GM21381 (cell line): Measurements from ENCODE around the gene ZNF483.
"Not testable (repeated sequence)": the region's sequence is repeated elsewhere in the genome, so short reads cannot be mapped to it uniquely, and the experiment has no call there.

Experiments used
- ATAC-seq: cut with Tn5 transposase; IDR thresholded peaks from one replicate; pipeline ENCODE4 v1.9.1; 2021; ENCODE audit warnings: mild to moderate bottlenecking, moderate library complexity; ENCODE audit not compliant: unreplicated experiment

Gene ZNF483

DNA sequence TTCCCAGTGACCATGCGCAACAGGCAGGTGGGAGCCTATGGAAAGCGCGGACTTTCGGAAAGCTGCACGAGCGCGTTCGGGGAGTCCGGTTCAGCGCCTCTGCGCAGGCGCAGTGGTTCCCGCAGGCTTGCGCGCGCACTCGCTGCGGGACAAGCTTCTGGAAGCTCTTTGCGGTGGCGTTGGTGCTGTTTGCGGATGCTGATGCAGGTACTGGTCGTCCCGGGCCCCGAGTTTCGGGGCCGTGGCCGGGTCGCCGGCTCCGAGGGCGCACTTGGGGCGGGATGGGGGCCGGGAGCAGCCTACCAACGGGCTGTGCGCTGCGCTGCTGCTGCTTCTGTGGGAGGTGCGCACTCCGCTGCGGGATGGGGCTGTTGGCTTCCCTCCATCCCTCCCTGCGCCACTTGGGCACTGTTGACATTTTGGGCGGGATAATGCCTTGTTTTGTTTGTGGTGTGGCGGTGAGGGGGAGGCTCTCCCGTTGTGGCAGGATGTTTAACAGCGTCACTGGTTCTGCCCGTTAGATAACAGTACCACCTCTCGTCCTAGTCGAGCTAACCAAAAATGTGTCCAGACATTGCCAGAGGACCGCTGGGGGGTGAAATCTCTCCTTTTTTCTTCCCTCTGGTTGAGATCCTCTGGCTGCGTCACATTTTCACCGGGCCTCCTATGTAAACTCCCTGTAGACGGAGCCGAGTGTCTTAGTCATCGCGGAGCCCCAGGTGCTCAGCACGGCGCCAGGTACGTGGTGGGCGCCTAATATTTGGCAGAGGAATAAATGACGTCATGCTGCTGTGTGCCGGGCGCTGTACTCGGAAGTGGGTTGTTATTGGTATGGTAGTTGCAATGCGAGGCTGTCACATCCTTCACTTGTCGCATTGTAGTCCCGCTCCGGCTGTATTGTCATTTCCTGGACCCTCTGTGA, at the start of gene ZNF483:
ZNF483 (plus strand) TSS at position 124 of the 922 bp plus-strand sequence. CDS start 2,217 bp downstream, outside the sequence.
- no peak for ATAC-seq

- no peak for ATAC-seq
These were observed 49.8 kb upstream of the ZNF483 start for GRCh38 chr9:111475195-111475594.

GRCh38 chr9:111477677-111478076, 47.3 kb upstream of the ZNF483 start:
- no peak for ATAC-seq

GRCh38 chr9:111481885-111482636, 42.9 kb upstream of the ZNF483 start:
- no peak for ATAC-seq

- ATAC-seq, result peak; percentile 56
These were observed 42.1 kb upstream of the ZNF483 start for GRCh38 chr9:111482694-111483438.

- ATAC-seq, result peak; percentile 36
These were observed 41.5 kb upstream of the ZNF483 start for GRCh38 chr9:111483439-111483857.

- peak; percentile 49 for ATAC-seq
These were observed 41.0 kb upstream of the ZNF483 start, which contains the start of gene ECPAS for GRCh38 chr9:111483858-111484571. Gene ECPAS, minus strand, starts transcription at chr9:111484383. Its CDS starts 11,465 bp downstream, at chr9:111472918.

DNA sequence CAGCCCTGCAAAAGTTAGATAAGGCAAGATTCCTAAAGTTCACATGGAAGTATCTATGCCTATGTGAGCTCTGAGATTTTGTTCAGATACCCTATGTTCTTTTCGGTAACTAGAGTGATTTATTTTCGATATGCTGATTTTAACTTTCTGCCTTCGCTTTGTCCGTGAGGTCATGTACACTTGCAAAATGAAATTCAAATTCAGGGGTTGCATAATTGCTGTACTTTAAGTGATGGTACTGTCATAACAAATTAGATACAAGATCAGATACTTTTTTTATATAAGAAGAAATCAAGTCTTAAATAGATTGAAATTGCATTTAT, 40.4 kb upstream of the ZNF483 start:
- ATAC-seq, result no peak

DNA sequence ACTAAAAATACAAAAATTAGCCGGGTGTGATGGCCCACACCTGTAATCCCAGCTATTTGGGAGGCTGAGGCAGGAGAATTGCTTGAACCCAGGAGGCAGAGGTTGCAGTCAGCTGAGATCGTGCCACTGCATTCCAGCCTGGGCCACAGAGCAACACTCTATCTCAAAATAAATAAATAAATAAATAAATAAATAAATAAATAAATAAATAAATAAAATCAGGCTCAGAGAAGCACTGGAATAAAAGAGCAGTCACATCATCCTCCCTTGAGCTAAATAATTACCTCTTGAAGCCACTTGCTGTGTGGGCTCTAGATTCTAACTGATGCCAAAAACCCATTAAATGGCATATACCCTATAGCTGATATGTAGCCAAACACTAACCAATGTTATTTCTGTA, 27.8 kb upstream of the ZNF483 start:
- ATAC-seq, result not testable (repeated sequence)

GRCh38 chr9:111501005-111501562, 23.9 kb upstream of the ZNF483 start:
- no peak for ATAC-seq

GRCh38 chr9:111501648-111502047, 23.3 kb upstream of the ZNF483 start:
- ATAC-seq, result no peak

DNA sequence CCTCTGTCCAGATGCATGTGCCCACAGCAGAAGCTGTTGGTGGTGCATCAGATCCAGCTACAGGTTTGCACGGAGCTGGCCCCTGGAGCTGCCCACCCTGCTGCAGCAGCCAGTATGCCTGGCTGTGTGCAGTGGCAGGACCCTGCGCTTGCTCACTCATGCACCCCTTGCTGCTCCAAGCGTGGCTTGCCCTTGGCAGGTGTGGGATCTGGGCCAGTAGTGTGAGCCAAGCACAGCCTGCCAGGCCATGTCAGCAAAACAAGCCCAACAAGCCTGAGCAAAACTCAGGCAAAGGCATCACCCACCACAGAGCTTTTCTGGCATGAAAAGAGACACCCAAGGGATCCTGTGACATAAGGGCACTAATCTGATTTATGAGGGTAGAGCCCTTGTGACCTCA, 22.5 kb upstream of the ZNF483 start:
- no peak for ATAC-seq

GRCh38 chr9:111511581-111511980, 13.4 kb upstream of the ZNF483 start:
- ATAC-seq, result not testable (repeated sequence)

DNA sequence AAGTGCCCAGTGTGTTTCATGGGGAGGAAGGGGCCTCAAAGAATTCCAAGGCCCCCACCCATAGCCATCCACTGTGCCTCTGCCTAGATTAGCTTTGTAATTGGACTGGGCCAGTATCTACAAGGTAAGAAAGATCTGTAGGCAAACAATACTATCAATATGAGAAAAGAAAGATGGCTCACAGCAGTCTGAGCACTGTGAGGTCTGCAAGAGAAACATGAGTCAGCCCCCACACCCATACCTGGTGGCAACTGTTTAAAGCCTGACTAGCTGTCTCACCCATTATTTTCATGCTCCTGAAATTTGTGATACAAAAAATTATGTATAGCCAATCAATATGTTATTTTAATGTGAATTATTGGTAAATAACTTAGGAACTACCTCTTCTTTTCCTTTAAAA, 10.0 kb upstream of the ZNF483 start:
- ATAC-seq, result no peak

DNA sequence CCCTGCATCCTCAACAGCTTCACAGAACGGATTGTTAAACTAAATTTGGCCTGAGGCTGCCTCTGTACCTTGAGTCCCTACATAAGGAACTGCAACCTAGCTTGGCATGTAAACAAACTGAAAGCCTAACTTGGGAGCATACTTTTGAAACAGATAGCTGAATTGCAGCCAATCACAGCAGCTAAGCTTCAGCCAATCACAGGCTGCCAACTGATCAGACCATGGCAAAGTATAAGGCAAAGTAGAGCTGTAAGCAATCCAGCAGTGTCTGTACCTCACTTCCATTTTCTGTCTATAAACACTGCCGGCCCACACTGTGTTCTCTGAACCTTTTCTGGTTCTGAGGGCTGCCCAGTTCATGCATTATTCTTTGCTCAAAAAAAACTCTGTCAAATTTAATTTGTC, 8.9 kb upstream of the ZNF483 start:
- ATAC-seq, result no peak

DNA sequence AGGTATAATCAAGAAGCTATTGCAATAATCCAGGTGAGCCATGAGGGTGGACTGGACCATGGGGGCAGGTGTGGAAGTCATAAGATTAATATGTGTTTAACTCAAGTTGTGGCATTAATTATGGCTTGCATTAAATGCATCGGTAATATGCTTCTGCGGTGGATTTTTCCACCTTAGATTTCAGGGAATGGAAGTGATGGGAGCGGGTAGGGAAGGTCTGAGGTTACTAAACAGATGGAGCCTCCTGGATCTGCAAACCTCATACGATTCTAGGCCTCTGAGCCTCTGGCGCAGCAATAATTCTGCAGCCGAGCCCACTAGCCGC, 286 bp upstream of the ZNF483 start:
- no peak for ATAC-seq

- ATAC-seq, result no peak
These were observed 2.4 kb downstream of the ZNF483 start for GRCh38 chr9:111527347-111527746.

- ATAC-seq, result no peak
These were observed 4.8 kb downstream of the ZNF483 start for GRCh38 chr9:111529787-111530186.

DNA sequence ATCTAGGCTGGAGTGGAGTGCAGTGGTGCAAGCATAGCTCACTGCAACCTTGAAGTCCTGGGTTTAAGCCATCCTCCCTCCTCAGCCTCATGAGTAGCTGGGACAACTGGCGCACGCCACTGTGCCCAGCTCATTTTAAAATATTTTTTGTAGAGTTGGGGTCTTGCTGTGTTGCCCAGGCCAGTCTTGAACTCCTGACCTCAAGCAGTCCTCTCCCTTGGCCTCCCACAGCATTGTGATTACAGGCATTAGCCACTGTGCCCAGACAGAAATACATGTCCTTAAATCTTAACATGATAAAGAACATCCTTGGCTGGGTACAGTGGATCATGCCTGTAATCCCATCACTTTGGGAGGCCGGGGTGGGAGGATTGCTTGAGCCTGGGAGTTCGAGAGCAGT, 6.7 kb downstream of the ZNF483 start:
- no peak for ATAC-seq

DNA sequence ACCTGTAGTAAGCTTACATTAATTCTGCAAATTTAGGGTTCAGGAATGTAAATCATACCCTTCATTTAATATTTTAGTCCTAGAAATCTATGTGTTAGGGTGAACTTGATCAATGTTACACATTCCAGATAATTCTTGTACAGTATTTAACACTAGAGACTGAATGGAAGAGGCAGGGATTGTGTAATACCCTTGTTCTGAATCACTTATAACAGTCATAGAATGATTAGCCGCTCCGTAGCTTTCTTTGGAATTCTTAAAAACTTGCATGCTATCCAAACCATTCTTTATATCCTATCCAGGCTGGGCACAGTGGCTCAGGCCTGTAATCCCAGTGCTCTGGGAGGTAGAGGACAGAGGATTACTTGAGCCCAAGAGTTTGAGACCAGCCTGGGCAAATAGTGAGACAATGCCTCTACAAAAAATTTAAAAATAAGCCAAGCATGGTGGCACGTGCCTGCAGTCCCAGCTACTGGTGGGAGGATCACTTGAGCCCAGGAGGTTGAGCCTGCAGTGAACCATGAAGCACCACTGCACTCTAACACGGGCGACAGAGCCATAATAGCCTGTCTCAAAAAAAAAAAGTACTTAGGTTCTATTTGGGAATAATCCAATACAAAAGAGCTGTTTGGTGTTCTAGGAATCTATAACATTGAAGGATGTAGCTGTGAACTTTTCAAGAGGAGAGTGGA, 8.3 kb downstream of the ZNF483 start:
- no peak for ATAC-seq
